HuH-7 (cell line): ENCODE results near the gene TAS2R60.
"Not testable (repeated sequence)": the region's sequence is repeated elsewhere in the genome, so short reads cannot be mapped to it uniquely, and the experiment has no call there.

ENCODE experiments used
- DNase-seq: peaks from one replicate; pipeline ENCODE4 v3.0.0; 2011; ENCODE audit warnings: low spot score

Gene TAS2R60

DNA sequence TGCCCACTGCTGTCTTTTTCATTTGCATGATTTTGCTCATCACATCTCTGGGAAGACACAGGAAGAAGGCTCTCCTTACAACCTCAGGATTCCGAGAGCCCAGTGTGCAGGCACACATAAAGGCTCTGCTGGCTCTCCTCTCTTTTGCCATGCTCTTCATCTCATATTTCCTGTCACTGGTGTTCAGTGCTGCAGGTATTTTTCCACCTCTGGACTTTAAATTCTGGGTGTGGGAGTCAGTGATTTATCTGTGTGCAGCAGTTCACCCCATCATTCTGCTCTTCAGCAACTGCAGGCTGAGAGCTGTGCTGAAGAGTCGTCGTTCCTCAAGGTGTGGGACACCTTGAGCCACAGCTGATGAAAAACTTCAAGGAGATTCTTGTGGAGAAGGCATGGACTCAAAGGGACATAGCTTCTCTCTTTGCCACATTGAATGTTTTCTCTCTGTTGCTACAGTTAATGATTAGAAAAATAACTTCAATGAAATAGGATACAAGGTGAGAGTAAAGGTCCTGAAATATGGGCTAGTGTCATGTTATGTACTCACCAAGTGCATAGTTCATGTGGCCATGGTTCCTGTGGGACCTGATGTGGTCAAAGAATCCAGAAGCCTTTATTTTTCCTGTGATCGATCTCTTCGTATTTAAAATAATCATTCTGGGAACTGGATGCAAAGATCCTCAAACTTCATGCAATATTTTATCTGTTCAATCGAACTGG lies 970 bp downstream of the TAS2R60 start:
- no peak for DNase-seq

DNA sequence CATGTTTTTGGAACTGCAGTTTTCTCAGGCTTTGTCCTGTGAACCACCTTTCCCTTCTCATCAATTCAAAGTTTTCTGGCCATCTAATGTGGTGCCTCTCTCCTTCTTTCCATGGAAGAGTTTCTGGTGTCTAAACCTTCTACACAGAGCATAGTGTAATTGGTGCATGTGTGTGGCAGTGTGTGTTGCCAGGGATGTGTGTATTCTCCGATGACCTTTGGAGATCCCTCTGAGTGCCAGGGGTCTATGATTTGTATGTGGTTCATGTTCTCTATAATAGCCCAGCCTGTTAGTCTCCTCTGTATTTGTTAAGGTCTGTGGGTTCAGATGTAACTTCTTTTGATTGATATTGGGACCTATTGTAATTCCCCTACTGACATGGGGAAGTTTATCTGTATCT lies 1.5 kb downstream of the TAS2R60 start:
- DNase-seq, result no peak

DNA sequence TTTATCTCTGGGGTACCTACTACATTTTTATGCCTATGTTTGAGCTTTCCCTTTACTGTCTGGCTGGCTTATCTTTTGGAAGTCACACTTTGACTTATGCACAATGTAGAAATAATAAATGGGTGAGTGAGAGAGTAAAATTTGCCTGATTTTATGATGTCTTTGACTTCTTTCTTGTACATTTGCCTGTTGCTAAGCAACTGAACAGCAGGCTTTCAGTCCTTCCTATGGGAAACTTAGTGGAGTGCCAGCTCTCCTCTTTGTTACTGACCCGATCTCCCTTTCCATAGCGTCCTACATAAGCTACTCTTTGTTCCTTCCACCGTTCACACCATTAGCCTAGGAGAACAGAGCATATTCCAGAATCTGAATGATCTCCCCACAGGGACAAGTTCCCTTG lies 4.2 kb downstream of the TAS2R60 start:
- no peak for DNase-seq

DNA sequence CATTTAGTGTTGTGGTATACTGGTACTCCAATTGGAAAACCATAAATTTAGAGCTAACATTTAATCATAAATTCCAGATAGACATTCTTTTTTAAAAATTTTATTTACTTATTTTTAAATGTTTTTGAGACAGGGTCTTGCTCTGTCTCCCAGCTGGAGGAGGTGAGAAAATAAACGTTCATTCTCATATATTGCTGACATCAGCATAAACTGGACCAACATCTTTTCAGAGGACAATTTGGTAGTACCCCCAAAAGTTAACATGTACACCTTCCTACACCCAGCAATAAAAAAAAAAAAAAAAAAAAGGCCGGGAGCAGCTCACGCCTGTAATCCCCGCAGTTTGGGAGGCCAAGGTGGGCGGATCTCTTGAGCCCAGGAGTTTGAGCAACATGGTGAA lies 5.2 kb downstream of the TAS2R60 start:
- no peak for DNase-seq

DNA sequence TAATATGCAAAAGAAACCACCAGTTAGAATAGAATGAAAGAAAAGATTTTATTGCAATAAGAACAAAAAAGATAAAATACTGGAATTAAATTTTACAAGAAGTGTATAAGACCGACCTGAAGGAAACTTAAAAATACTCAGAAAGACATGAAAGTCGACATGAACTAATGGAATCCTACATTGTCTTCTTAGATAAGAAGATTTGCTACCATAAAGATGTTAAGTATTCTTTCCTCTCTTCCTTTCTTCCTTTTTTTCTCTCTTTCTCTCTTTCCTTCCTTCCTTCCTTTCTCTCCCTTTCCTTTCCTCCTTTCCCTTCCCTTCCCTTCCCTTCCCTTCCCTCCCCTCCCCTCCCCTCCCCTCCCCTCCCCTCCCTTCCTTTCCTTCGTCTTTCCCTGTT lies 6.5 kb downstream of the TAS2R60 start:
- DNase-seq, result no peak

DNA sequence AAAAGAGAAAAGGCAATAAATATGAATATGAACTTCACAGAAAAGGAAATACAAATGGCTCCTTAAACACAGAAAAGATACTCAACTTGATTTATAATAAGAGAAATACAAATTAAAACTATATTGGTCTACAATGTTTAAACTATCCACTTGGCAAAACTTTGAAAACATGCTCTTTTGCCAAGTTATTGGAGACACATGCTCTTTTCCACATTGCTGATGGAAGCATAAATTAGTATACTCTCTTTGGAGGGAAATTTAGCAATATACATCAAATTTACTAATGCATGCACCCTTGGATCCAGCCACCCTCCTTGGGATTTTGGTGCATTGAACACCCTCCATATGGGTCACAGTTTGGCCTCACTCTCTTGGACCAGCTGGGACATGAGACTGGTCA lies 7.9 kb downstream of the TAS2R60 start:
- no peak for DNase-seq

DNA sequence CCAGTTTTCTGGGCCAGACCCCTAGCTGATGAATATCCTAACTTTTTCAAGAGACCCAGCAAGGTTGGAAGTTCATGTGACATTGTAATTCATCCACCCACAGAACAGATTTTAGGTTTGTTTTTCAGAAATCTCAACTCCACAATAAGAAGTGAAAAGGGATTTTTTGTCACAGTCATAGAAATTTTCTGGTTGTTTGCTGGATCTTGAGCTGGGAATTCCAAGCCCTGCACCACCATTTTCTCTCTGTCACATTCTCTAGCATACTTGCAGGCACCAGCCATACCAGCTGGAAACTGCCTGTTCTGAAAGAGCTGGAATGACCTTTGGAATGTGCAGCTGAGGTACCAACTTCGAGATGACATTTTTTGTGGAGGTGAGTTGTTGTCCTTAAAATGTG lies 8.5 kb downstream of the TAS2R60 start:
- DNase-seq, result no peak

DNA sequence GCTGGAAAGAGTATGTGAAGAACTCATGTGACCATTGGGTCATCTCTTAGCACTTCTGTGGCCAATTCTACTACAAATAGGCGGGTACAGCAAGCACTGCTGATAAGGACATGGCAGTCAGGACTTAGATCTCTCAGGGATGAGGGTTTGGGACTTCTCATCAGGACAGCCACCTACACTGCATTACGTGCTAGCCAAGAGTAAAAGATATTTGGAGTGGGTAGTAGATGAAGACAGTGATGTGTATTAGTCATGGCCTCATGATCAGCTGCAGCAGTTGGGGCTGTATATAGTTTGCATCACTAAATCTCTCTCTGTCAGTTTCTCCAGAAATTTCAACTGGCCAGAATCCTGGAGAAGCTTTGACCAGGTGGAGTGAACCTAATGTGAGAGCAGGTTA lies 9.2 kb downstream of the TAS2R60 start:
- no peak for DNase-seq

DNA sequence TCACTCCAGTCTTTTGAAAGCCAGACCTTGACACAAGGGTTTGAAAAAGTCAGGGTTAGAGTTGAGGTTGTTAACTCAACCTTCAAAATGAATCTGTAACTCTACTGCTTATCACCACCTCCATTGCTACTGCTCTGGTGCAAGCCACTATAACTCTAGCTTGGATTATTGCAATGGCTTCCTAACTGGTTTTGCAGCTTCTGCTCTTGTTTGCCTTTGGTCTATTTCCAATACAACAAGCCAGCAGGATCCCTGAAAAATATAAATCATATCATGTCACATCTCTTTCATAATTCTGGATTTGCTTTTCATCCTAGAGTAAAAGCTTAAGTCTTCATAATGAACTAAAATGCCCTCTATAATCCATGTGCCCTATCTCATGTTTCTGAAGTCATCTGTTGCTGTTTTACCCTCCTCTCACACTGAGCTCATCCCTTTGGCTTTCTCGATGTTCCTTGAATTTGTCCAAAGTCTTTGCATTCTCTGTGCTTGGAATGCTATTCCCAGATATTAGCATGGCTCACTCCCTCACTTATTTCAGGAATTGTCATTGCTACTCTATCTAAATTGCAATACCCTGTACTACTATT lies 10.9 kb downstream of the TAS2R60 start:
- no peak for DNase-seq

DNA sequence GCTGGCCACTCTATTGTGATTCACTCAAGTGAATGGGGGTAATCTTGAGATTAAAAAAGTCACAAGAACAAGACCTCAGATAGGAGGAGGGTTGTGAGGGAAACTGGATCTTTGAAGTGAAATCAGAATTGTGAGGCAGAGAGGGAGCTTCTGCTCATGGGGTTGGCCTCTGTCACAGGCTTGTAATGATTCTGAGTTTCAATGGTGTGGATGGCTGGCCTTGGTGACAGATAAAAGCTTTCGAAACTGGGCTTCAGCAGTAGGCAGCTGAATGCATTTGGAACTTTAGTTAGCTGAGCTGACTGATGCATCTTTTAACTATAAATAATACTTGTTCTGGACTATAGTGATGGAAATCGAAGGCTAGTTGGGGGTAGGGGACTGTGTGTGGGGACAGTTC lies 12.2 kb downstream of the TAS2R60 start:
- DNase-seq, result no peak

DNA sequence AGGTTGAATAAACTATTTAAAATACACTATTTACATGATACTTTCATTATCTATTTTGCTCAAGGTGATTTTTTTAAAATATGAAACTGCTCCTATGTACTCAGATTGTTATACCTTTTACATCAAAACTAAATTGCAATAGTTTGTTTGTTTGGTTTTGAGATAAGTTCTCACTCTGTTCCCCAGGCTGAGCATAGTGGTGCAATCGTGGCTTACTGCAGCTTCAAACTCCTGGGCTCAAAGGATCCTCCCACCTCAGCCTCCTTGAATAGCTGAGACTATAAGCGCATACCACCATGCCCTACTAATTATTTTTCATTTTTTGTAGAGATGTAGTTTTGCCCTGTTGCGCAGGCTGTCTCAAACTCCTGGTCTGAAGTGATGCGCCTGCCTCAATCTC lies 12.7 kb downstream of the TAS2R60 start:
- DNase-seq, result no peak

DNA sequence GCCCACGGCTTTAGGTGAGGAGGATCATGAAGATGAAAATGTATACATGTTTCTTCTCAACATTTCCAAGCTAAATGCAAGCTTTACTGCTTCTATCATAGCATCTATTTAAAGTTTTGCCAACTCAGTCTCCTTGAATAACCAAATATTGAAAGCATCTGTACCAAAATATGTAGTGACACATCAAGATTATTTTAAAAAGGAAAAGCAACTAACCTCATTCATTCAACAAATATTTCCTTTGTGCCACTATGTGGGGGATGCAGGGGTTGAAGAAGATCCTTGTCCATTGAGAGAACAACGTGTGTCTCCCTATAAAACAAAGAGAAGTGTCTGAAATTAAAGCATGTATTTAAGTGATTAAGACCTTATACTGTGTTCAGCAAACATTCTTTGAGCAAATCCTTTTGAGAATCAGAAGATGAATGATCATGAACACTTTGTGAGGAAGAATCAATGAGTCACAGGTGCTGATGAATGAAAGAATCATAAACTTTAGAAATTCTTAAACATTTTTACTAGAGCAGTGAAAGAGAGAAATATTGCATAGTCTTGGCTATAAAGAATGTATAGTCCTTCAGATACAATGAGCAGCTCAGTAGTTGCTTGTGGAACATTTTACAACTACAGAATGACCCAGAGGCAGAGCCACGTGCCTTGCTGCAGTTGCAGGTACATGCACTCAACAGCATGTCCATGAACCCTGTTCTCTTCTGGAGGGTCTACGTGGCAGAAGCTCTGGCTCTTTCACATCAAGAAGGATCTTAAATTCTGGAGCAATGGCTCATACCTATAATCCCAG lies 13.9 kb downstream of the TAS2R60 start:
- DNase-seq, result no peak

DNA sequence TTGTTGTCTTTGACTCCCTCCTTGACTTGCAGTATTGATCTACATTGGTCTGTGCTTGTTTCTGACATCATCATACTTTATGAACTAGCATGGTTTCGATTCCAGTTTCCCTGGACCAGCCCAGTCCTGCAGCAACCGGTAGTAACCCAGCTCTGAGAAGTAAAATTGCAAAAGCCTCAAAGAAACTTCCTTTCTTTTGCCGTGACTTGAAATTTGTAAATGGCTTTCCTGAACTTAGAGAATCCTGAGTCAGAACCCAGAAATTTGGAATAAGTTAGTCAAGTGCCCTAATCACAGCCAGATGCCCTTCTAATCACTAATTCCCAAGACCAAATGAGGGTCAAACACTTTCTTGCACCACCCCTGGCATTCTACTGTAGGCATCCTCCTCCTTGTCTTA lies 15.0 kb downstream of the TAS2R60 start:
- no peak for DNase-seq

DNA sequence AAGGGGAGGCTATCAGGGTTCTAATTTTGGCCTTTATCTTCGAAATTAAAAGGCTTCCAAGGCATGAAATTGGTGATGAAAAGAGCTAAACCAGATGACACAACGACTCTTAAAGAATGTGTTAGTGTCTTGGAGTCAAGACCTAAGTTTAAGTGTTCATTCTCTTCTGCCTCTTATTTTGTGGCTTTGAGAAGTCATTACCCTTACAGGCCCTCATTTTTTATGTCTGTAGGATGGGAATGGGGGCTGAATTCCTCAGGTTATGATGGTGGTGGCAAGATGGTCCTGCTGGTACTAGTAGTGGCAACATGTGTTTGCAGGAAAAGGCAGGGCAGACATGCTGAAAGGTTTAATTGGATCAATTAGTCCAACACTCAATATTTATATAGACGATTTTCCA lies 15.4 kb downstream of the TAS2R60 start:
- DNase-seq, result no peak

DNA sequence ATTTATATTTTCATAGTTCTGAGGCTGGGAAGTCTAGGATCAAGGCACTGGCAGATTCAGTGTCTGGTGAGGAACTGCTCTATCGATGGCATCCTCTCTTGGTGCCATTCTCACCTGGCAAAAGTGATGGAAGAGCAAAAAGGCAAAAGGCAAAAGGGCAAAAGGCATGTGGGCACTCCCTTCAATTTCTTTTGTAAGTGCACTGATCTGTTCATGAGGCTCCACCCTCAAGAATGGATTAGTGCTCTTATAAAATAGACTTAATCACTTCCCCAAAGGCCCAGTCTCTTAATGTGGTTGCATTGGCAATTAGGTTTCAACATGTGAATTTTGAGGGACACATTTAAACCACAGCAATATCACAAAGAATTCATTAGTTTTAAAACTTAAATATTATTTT lies 16.1 kb downstream of the TAS2R60 start:
- no peak for DNase-seq

DNA sequence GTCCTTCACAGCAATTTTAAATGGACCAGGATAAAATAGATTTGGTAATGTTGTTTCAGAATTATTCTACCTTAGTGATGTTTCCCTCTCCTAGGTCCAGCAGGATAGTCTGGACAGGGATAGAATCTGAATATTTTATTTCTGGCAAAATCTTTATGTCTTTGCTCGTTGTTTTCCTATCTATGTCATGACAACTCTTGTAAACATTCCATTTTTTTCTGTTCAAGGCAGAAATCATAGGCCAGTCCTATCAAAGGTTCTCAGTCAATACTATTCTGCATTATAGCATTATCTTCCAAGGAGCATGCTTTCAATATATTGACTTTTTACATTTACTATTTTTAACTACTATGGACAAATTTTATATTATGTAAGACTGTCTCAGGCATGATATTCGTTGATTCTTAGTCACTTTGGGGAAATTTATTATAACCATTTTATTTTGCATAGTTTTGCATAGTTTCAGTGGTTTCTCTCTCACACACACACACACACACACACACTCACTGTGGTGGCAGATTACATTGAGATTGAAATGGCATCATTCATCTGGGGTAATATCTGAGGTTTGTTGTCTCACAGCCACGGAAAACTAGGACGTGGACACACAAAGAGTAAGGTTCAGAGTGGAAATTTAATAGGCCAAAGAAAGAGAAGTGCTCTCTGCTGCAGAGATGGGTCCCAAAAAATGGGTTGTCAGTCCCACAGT lies 17.2 kb downstream of the TAS2R60 start:
- DNase-seq, result no peak

DNA sequence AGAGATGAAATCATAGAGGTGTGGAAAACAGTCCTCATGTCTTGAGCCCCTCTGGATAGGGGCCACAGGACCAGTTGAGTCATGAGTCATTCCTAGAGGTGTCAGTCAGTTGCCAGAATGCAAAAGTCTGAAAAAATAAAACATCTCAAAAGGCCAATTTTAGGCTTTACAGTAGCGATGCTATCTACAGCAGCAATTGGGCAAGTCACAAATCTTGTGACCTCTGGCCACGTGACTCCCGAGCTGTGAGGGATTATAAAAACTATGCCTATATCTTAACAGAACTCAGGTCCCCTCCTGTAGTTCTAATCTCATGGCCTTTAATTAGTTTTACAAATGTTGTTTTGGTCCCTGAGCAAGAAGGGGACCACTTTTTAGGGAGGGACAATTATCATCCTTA lies 18.8 kb downstream of the TAS2R60 start:
- DNase-seq, result no peak

DNA sequence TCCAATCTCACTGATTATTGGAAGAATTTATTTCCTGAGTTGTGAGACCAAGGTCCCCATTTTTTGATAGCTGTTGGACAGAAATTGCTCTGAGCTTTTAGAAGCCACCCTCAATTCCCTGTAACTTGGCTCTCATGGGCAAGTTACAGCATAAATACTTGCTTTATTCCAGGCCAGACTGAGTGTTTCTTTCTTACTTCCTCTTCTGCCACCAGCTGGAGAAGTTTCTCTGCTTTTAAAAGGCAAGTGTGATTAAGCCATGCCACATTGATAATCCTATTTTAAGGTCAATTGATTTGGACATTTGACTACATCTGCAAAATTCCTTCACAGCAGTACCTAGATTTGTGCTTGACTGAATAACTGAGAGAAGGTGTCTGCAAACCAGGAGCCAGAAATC lies 20.3 kb downstream of the TAS2R60 start:
- DNase-seq, result no peak

DNA sequence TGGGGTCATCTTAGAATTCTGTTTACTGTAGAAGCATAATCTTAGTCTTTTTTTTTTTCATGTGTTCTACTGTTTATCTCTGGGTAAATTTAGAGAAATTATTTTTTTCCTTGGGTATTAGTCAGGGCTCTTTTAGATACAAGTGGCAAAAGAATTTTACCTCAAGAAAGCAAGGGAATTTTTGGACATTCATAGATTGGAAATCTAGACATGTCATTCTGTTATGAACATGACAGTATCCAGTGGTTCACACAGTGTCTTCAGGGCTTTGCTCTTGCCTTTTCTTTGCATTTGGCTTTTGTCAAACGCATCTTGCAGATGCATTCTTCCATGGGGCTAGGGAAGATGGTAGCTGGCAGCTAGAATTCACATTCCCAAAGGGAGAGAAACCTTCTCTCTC lies 20.7 kb downstream of the TAS2R60 start:
- no peak for DNase-seq

DNA sequence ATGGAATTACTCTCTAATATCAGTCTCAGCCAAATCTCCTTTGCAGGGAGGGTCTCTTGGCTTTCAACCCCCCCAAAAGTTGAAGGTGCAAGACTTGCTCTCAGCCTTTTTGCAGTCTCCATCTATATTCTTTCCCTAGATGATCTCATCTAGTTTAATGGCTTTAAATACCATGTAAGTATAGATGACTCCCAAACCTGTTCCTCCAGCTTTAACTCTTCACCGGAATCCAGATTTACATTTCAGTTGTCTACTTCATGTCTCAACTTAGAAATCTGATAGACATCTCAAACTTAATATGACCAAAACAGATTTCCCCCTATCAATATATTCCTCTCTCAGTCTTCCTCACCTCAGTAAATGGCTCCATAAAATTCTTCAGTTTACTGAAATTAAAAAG lies 24.5 kb downstream of the TAS2R60 start:
- no peak for DNase-seq

DNA sequence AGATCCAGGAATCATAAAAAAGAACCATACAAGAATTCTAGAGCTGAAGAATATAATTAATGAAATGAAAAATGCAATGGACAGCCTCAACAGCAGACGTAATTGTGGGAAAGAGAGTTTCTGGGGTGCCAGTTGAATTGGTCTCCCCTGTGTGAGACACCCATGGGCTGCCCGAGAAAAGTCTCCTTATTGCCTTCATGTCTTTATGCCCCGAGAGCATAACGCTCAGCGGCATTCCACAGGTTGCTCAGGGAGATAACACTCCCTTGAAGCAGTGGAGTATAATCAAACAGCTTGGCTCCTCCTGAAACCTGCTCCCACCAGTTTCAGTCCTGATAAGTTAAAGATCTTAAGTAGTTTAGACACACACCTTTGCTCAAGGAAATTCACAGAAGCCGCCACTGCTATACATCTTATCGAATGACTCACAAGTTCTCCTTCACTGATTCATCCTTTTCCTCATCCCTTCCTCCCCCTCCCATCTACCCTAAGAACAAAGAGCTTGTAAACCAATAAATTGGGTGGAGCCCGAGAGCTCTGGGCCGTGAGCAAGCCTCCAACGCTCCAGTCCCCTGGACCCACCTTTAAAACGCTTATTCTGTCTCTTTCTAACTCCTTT lies 28.9 kb downstream of the TAS2R60 start:
- not testable (repeated sequence) for DNase-seq

DNA sequence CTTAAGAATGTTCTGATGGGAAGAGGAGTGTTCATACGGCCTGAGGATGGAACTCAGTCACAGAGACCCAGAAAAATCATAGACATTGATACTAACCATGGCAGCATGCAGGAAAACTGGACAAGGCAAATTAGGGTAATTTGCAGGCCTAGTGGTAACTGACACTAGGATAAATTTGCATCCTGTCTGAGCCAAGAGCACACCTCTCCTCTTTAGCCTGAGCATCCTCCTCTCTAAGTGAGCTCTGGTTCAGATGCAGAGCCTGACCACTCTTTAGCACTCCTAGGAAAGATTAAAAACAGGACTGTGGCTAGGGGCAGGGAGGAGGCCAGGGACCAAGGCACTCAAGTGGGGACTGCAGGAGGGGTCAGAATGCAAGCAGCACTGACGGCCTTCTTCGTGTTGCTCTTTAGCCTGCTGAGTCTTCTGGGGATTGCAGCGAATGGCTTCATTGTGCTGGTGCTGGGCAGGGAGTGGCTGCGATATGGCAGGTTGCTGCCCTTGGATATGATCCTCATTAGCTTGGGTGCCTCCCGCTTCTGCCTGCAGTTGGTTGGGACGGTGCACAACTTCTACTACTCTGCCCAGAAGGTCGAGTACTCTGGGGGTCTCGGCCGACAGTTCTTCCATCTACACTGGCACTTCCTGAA lies 34.4 kb downstream of the TAS2R60 start, which contains the start of gene TAS2R41:
TAS2R41 (plus strand) TSS at position 373 of the 650 bp plus-strand sequence; CDS start at position 373, 0 bp downstream.
- DNase-seq, result no peak
